GM19452 (cell line): ENCODE data around the gene OSR1.
A peak's percentile ranks its signal among the peaks of the same experiment; 100 is the strongest.
"Not testable (repeated sequence)": the region's sequence is repeated elsewhere in the genome, so short reads cannot be mapped to it uniquely, and the experiment has no call there.

ENCODE experiments used
- ATAC-seq: cut with Tn5 transposase; IDR thresholded peaks from one replicate; pipeline ENCODE4 v1.9.1; 2021; ENCODE audit not compliant: unreplicated experiment

Gene OSR1

DNA sequence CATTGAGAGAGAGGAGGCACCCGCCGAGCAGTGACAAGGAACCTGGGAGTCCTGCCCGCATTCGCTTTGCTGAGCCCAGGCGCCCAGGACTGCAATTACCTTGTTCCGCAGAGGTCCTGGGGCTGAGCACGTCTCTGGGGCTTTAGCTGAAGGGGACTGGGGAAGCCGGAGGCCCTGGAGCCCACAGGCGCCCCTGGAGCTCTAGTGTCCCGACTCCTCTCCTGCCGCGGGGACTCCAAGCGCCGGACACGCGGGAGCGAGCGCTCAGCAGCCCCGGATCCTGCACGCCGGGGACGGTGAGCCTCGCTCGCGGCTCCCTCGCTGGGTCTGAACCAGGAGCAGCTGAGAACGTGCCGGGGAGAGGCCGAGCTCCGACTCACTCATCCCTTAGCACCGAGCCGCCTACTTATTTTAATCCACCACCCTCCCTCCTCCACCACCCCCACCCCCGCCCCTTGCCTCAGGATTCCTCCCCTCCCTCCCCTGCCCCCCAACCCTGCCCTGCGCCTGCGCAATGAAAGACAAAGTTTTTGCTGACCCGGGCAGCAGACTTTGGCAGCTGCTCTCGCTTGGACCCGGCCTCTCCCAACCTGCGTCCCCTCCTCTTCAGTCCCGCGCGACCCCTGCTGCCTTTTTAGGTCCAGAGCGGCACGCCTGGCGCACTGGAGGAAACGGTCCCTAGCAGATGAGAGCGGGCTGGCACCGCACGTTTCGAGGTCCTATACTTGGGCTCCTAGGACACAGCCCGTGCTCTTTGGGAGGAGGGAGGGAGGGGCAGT lies at the start of gene OSR1:
OSR1 (minus strand) TSS at position 382 of the 779 bp plus-strand sequence. CDS start 4,818 bp downstream, outside the sequence.
- ATAC-seq, result no peak

DNA sequence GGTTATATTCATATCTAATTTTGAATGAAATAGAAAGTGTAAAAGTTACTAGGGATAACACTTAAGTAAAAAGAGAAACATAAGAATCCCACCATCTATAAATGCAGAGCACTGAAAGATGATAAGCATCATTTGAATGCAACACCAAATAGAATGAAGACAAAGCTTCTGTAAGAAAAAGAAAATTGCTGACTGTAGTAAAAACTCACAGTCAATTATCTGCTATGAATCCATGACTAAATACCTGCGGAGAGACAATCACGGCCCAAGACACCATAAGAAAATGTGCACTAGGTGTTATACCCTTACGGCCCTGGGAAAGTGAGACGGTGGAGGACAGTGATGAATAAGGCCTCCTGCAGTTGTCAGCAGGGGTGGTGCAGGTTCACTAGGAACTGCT lies 45.4 kb upstream of the OSR1 start:
- ATAC-seq, result no peak

- ATAC-seq, result no peak
Measured at GRCh38 chr2:19392191-19392590, 33.8 kb upstream of the OSR1 start.

- not testable (repeated sequence) for ATAC-seq
Measured at GRCh38 chr2:19389469-19389868, 31.0 kb upstream of the OSR1 start.

DNA sequence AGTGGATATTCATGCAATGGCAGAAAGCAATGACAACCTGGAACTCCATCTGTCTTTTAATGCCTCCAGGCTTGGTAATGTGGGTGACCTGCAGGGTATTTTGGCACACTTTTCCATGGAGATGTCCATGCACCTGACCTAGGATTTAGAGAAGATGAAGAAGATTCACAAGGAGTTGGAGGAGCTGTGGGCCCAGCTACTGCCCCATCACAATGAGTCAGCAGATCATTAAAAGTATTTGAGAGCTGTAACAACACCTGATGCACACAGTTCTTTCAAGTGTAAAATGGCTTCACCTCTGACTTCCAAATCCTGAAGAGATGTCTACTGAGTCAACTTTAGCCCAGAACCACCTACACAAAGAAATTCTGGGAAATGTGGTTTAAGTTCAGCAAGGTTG lies 22.1 kb upstream of the OSR1 start:
- ATAC-seq, result no peak

DNA sequence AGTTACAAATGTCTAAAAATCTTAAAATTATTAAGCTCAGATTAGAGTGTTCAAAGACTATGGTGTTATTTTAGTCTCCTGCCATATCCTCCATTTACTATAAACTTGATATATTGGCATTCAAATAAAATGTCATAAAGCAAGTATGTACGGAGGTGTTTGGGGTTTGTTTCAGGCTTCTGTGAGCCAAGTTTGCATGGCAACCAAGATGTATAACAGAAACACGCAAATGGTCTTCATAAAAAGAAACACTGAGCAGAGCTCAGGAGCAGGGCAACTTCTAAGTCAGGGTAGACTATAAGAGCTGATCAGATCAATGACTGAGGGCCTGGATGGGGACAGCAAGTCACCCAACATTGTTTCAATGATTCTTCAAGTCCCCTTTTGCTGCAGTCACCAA lies 20.5 kb upstream of the OSR1 start:
- ATAC-seq, result no peak

DNA sequence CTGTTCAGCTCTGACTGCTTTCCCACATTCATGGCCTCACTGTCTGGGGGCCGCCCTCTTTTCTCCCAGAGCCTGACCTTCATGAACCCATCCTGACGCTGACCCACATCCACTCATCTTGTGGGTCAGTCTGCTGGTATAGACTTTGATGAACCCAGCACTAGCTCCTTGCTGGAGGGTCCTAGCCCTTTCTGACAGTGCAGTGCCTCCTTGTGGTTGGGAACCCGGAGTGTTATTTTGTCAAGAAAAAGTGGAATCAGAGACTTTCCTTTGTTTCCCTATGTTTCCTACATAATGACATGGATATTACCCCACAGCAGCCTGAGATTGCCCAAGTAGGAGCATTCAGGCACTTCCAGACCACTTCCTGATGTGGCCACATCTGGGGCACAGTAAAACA lies 19.3 kb upstream of the OSR1 start:
- no peak for ATAC-seq

- no peak for ATAC-seq
Measured at GRCh38 chr2:19373352-19373751, 14.9 kb upstream of the OSR1 start.

- no peak for ATAC-seq
Measured at GRCh38 chr2:19371996-19372582, 13.7 kb upstream of the OSR1 start.

- ATAC-seq, result no peak
Measured at GRCh38 chr2:19369341-19369955, 11.0 kb upstream of the OSR1 start.

GRCh38 chr2:19368760-19369159 lies 10.3 kb upstream of the OSR1 start:
- no peak for ATAC-seq

DNA sequence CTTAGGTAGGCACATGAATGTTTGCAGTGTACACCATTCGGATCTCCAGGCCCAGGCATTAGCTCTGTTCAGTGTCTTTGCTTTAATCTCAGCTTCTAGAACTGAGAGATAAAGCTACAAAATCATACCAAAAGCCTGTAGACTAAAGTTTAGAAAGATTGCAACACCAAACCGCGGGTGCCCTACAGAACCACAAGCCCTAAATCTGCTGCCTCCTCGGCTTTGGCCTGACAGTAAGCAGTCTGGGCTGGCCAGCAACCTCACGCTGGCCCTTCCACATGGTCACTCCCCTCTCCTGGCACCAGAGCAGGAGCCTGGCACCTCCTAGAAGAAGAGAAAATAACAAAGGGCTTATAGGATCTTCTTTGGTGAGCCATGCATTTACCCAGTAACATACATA lies 8.9 kb upstream of the OSR1 start:
- no peak for ATAC-seq

- no peak for ATAC-seq
Measured at GRCh38 chr2:19365126-19365525, 6.7 kb upstream of the OSR1 start.

DNA sequence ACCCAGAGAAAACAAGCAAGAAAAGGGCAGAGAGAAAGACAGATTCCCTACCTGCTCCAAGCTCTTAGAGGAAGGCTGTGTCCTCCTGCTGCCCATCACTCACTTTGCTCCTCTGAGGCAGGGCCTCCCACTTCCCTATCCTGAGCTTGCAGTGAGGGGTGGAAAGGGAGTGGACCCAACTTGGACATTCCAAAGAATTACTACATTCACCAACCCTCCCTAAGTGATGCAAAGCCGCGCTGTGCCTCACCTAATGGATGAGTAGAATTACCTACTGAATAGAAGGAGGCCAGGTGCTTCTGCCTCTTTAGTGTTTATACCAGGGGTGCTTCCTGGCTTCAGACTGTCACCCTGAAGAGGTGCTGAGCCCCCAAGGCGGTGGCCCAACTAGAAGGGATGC lies 5.6 kb upstream of the OSR1 start:
- ATAC-seq, result no peak

DNA sequence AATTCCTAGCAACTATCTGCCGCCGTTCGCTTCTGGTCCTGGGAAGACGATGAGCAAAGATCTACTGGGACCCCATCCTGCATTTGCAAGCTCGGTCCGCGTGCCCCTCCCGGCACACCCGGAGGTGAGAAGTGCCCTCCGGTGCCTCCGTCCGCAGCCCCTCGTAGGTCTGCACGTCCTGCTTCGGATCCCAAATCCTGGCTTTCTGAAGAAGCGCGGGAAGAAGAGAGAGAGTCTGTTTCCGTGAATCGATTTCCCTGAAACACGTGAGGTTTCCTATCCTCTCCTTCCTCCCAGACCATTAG lies 5.0 kb upstream of the OSR1 start:
- ATAC-seq, result no peak

- ATAC-seq, result peak; percentile 52
Measured at GRCh38 chr2:19362755-19363473, 4.5 kb upstream of the OSR1 start.

DNA sequence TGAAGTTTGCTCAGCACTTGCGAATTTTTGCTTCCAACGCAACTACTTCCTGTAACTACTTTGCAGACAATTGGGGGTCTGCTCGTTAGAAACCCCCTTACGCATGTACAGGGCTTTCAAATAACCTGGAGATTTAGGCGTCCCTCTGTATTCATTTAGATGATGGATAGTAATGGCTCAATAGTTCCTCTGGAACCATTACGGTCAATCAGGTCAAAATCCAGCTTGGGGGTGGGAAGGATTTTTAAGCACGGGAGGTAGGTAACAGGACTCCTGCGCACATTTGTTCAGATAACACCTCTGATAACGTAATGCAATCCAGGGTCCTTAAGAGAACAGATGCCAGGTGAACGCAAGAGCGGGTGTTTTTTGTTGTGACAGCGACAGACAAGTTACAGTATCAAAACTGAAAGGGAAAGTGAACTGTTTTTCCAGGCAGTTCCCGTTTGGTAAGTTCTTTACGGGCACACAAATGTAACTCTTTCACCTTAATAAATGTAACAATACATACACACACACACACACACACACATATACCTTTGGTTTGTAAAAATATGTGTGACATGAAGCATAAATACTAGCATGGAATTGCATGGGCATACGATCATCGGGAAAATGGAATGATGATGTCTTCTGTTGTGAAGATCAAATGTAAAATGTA lies 3.8 kb upstream of the OSR1 start:
- no peak for ATAC-seq

DNA sequence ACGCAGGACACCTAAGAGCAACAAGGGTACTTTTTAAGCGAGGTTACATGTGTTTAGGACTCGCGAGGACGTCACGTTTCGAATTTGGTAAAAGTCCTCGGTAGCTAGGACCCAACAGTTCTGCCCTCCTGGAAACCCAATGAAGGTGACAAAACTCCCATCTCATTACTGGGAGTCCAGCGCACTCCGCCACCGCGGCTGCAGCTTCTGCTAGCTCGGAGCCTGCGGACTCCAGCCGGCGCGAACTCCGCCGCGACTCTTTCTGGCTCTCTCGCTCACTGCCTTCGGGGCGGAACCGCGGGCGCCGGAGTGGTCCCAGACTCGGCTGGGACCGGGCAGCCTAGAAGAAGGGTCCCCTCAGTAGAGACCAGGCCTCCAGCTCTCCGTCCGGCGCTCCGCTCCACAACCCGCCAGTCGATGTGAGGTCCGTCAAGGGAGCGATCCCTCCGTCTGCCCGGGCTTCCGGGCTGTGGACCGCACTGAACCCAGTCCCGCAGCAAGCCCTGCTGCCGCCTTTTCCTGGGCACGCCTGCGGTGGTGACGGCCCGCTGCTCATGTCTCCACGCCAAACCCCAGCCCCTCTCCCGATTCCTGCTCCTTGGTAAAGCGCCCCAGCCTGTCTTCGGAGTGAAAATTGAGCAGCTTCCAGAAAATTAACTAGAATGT lies 3.0 kb upstream of the OSR1 start:
- no peak for ATAC-seq

DNA sequence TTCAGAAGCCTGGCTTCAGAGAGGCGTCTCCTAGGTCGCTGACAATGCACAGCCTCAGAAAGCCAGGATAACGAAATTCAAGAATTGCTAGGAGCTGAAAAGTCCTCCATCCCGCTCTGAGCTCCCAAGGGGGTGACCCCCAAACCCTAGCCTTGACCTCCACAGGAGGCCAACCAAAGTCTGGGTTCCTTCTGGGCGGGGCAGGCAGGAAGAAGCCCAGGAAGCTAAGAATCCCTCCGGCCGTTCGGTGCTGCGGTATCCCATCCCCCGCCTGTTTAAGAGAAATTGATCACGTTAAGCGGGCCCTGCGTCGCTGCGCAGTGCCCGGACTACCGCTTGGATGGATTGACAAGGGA lies 2.5 kb upstream of the OSR1 start:
- no peak for ATAC-seq

DNA sequence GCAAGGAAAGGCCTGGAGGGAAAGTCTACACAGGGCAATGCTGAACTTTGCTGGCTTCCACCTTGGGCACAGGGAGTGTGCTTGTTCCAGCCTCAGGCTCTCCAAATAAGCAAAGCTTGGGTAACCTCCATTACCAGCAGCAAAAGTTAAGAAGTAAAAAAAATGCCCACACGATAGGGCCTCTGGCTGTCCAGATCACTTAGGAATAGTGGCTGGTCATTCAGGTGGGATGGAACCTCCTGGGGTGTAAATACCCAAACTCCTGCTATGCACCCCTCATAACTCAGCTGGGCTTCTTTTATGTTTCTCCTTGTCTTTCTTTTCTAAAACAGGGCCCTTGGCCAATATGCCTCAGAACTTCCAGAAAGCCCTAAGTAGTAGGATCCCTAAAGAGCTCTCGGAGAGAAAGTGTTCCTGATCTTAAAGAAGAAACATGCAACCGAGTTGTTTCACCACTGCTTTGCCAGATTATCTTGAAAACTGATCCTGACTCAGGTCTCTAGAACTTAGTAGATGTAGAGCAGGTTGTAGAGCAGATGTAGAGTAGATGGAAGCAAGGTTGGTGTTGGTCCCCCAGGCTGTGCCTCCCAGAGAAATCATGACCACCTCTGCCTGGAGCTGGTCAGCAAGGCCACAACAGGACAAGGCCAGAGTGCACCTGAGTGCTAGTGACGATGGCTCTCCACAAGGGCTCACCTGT lies 2.0 kb upstream of the OSR1 start:
- no peak for ATAC-seq
